ENCODE results near the gene SLC25A38.

The SLC25A38 gene

GRCh38 chr3:39383881-39384664 lies 903 bp downstream of the SLC25A38 start:
- Histone ChIP-seq H3K4me3 (ENCODE audit: severe bottlenecking) (peak overlapping the region; percentile 71), H3K4me1 (ENCODE audit: insufficient read depth, poor library complexity, severe bottlenecking) (peaks cover 7% of the 10 kb centered on the region), H3K9me3 (ENCODE audit: severe bottlenecking) (no peaks in the 10 kb centered on the region), H3K27me3 (ENCODE audit: insufficient read depth, poor library complexity, severe bottlenecking) (no peaks in the 10 kb centered on the region), H3K36me3 (ENCODE audit: low read depth) (peaks cover 21% of the 10 kb centered on the region), H3K27ac (ENCODE audit: poor library complexity, severe bottlenecking) (peak overlapping the region; percentile 80)
- peak; percentile 83 for ATAC-seq (ENCODE audit: low read depth)
- TF ChIP-seq CTCF (IDR thresholded peaks at IDR 0.05; ENCODE audit: poor library complexity, severe bottlenecking), result no peak
- peak; percentile 94 for DNase-seq (ENCODE audit: low spot score)

- ATAC-seq (ENCODE audit: low read depth), result no peak
- Histone ChIP-seq H3K36me3 (ENCODE audit: low read depth) (peaks cover 26% of the 10 kb centered on the region), H3K4me3 (ENCODE audit: severe bottlenecking) (peak overlapping the region; percentile 71), H3K27me3 (ENCODE audit: insufficient read depth, poor library complexity, severe bottlenecking) (no peaks in the 10 kb centered on the region), H3K27ac (ENCODE audit: poor library complexity, severe bottlenecking) (no peak overlapping the region), H3K9me3 (ENCODE audit: severe bottlenecking) (no peaks in the 10 kb centered on the region), H3K4me1 (ENCODE audit: insufficient read depth, poor library complexity, severe bottlenecking) (peaks cover 7% of the 10 kb centered on the region)
- no peak for DNase-seq (ENCODE audit: low spot score)
- no peak for TF ChIP-seq CTCF (IDR thresholded peaks at IDR 0.05; ENCODE audit: poor library complexity, severe bottlenecking)
These were observed 1.5 kb downstream of the SLC25A38 start for GRCh38 chr3:39384665-39385000.

GRCh38 chr3:39385456-39386090 lies 2.4 kb downstream of the SLC25A38 start:
- DNase-seq (ENCODE audit: low spot score) (no peak), ATAC-seq (ENCODE audit: low read depth) (no peak)
- no peaks in the 10 kb centered on the region for H3K27me3 ChIP-seq (ENCODE audit: insufficient read depth, poor library complexity, severe bottlenecking)
- no peak for TF ChIP-seq CTCF (IDR thresholded peaks at IDR 0.05; ENCODE audit: poor library complexity, severe bottlenecking)
- H3K4me1 ChIP-seq (ENCODE audit: insufficient read depth, poor library complexity, severe bottlenecking), result peaks cover 7% of the 10 kb centered on the region
- H3K36me3 ChIP-seq (ENCODE audit: low read depth), result peaks cover 34% of the 10 kb centered on the region
- H3K4me3 ChIP-seq (ENCODE audit: severe bottlenecking), result no peak overlapping the region
- no peaks in the 10 kb centered on the region for H3K9me3 ChIP-seq (ENCODE audit: severe bottlenecking)
- no peak overlapping the region for H3K27ac ChIP-seq (ENCODE audit: poor library complexity, severe bottlenecking)

- no peak overlapping the region for H3K27ac ChIP-seq (ENCODE audit: poor library complexity, severe bottlenecking)
- peaks cover 41% of the 10 kb centered on the region for H3K36me3 ChIP-seq (ENCODE audit: low read depth)
- no peak overlapping the region for H3K4me3 ChIP-seq (ENCODE audit: severe bottlenecking)
- no peak for ATAC-seq (ENCODE audit: low read depth)
- no peaks in the 10 kb centered on the region for H3K9me3 ChIP-seq (ENCODE audit: severe bottlenecking)
- H3K27me3 ChIP-seq (ENCODE audit: insufficient read depth, poor library complexity, severe bottlenecking), result no peaks in the 10 kb centered on the region
- no peak for TF ChIP-seq CTCF (IDR thresholded peaks at IDR 0.05; ENCODE audit: poor library complexity, severe bottlenecking)
- peaks cover 7% of the 10 kb centered on the region for H3K4me1 ChIP-seq (ENCODE audit: insufficient read depth, poor library complexity, severe bottlenecking)
- no peak for DNase-seq (ENCODE audit: low spot score)
These were observed 3.1 kb downstream of the SLC25A38 start for GRCh38 chr3:39386318-39386717.
